ENCODE data around the gene CRB1.

- TF ChIP-seq CTCF (IDR thresholded peaks at IDR 0.05; ENCODE audit: borderline replicate concordance, extremely low read depth, low read length, poor library complexity, severe bottlenecking) (no peak), EZH2 (IDR thresholded peaks at IDR 0.05; ENCODE audit: borderline replicate concordance, low read depth, low read length, severe bottlenecking) (no peak)
These were observed 171.7 kb downstream of the CRB1 start for GRCh38 chr1:197439708-197440280.
